K562 (cell line): ENCODE data around the gene NUP43. TPM values are rescaled to one million over a fixed set of nuclear protein-coding genes. Genes with fewer than 3 reads are reported as not detected.

Experiments used
- ADNP ChIP-seq: fragments of 200-800 bp; sonication (Bioruptor generic); IDR thresholded peaks from 2 replicates; pipeline ENCODE4 v1.6.1; 2016; ENCODE audit warnings: missing genetic modification characterization, missing compliant biosample characterization
- BACH1 ChIP-seq: fragments of 200-800 bp; sonication (Bioruptor generic); IDR thresholded peaks from 2 replicates; pipeline ENCODE4 v1.6.1; 2016; ENCODE audit warnings: missing genetic modification characterization, missing compliant biosample characterization
- FIP1L1 ChIP-seq: fragments of 200-400 bp; formaldehyde crosslinking; IDR thresholded peaks from 2 replicates; pipeline ENCODE4 v1.6.1; 2018; ENCODE audit warnings: mild to moderate bottlenecking, low read depth, low read length; ENCODE audit not compliant: poor library complexity, severe bottlenecking
- GTF2F1 ChIP-seq: IDR thresholded peaks from 2 replicates; pipeline ENCODE4 v1.6.1; 2011; ENCODE audit warnings: low read depth, low read length, improper control_type of control experiment
- NR3C1 ChIP-seq: sonication (generic); formaldehyde crosslinking; IDR thresholded peaks from 2 replicates; pipeline ENCODE4 v1.8.1; 2022; ENCODE audit warnings: missing genetic modification reagents
- RBBP5 ChIP-seq: fragments of 200-600 bp; sonication (generic); IDR thresholded peaks from 2 replicates; pipeline ENCODE4 v1.6.1; 2012; ENCODE audit warnings: borderline replicate concordance, mild to moderate bottlenecking, low read length, control low read depth, inconsistent platforms; ENCODE audit not compliant: insufficient read depth, poor library complexity, severe bottlenecking
- RBM25 ChIP-seq: fragments of 200-400 bp; formaldehyde crosslinking; IDR thresholded peaks from 2 replicates; pipeline ENCODE4 v1.6.1; 2018; ENCODE audit warnings: low read length, low read depth, moderate library complexity; ENCODE audit not compliant: severe bottlenecking
- SIN3B ChIP-seq: fragments of 450-650 bp; IDR thresholded peaks from 2 replicates; pipeline ENCODE4 v1.6.1; 2017; ENCODE audit warnings: low read depth, mild to moderate bottlenecking, moderate library complexity
- SRSF9 ChIP-seq: fragments of 200-400 bp; formaldehyde crosslinking; IDR thresholded peaks from 2 replicates; pipeline ENCODE4 v1.6.1; 2017; ENCODE audit warnings: low read depth, low read length, borderline replicate concordance
- TCF7L2 ChIP-seq: fragments of 150-350 bp; IDR thresholded peaks from 2 replicates; pipeline ENCODE4 v1.6.1; 2016; ENCODE audit warnings: low read depth, mild to moderate bottlenecking, low read length, moderate library complexity
- U2AF1 ChIP-seq: fragments of 200-400 bp; formaldehyde crosslinking; optimal IDR thresholded peaks from 2 replicates; pipeline ENCODE3; 2017; ENCODE audit warnings: mild to moderate bottlenecking, low read depth, low read length, moderate library complexity
- ZKSCAN8 ChIP-seq: fragments of 200-800 bp; sonication (Bioruptor generic); IDR thresholded peaks from 2 replicates; pipeline ENCODE4 v1.6.1; 2016; ENCODE audit warnings: missing genetic modification characterization, missing compliant biosample characterization
- ZNF589 ChIP-seq: fragments of 200-800 bp; sonication (Bioruptor generic); IDR thresholded peaks from 2 replicates; pipeline ENCODE4 v1.6.1; 2016; ENCODE audit warnings: low read depth, missing genetic modification characterization, missing compliant biosample characterization
- ZNF785 ChIP-seq: fragments of 250-450 bp; sonication (Bioruptor Pico); IDR thresholded peaks from 2 replicates; pipeline ENCODE4 v1.4.0; 2020; ENCODE audit warnings: mild to moderate bottlenecking
- ZZZ3 ChIP-seq: fragments of 450-650 bp; IDR thresholded peaks from 2 replicates; pipeline ENCODE4 v1.6.1; 2016; ENCODE audit warnings: antibody characterized with exemption, mild to moderate bottlenecking, moderate library complexity
- polyA plus RNA-seq, 8 experiments: library from polyadenylated mRNA; depleted of rRNA in 4 of 8; stranded (reverse) in 5 of 8; unstranded in 3 of 8; fragments of >200 nt; fragmentation: Nextera tagmentation in 2 of 8; fragmentation: Illumina TruSeq in 1 of 8; extraction: Ambion mirVana in 2 of 8; extraction: Trizol in 1 of 8; gene quantifications; 2 replicates each; pipeline versions ENCODE4 v1.2.1 to v1.2.3, GENCODE V29; 2011 to 2014; ENCODE audit warnings: inconsistent platforms in 1 of 8, missing spikeins in 1 of 8
- total RNA-seq, 7 experiments: library from RNA; depleted of rRNA in 6 of 7; stranded (reverse); fragments of >200 nt in 6 of 7; fragmentation: Illumina TruSeq in 2 of 7; extraction: Trizol in 2 of 7; gene quantifications; 2 replicates each; pipeline versions ENCODE4 v1.2.1 to v1.2.3, GENCODE V29; 2011 to 2021; ENCODE audit warnings: low replicate concordance in 1 of 7
- TF ChIP-seq, protein P1 (sequence below): fragments of 250-450 bp; sonication (Bioruptor Pico); IDR thresholded peaks from 2 replicates; pipeline ENCODE4 v1.4.0; 2020; ENCODE audit warnings: mild to moderate bottlenecking, moderate library complexity
- TF ChIP-seq, protein P2 (sequence below), 2 experiments: fragments of 450-650 bp in 1 of 2; sonication (generic) in 1 of 2; formaldehyde crosslinking in 1 of 2; IDR thresholded peaks in 1 of 2; conservative IDR thresholded peaks in 1 of 2; 2 replicates each; pipeline versions ENCODE4 v1.6.1 to v1.8.1; 2016 to 2023; ENCODE audit warnings: mild to moderate bottlenecking in 2 of 2, moderate library complexity in 2 of 2, inconsistent platforms in 1 of 2, missing genetic modification reagents in 1 of 2
- TF ChIP-seq, protein P3 (sequence below): sonication (generic); formaldehyde crosslinking; IDR thresholded peaks from 2 replicates; pipeline ENCODE4 v1.8.0; 2022; ENCODE audit warnings: mild to moderate bottlenecking, missing genetic modification reagents
- TF ChIP-seq, protein P4 (sequence below): sonication (generic); formaldehyde crosslinking; IDR thresholded peaks from 2 replicates; pipeline ENCODE4 v1.8.0; 2022; ENCODE audit warnings: missing genetic modification reagents, mild to moderate bottlenecking, borderline replicate concordance

Gene NUP43
- total and polyA plus RNA-seq, 9 of the 15 experiments (the other 6 are each of a cell fraction or from before 2014, with no cell fraction given), result 28.9 to 136 (median 67.4) TPM

DNA sequence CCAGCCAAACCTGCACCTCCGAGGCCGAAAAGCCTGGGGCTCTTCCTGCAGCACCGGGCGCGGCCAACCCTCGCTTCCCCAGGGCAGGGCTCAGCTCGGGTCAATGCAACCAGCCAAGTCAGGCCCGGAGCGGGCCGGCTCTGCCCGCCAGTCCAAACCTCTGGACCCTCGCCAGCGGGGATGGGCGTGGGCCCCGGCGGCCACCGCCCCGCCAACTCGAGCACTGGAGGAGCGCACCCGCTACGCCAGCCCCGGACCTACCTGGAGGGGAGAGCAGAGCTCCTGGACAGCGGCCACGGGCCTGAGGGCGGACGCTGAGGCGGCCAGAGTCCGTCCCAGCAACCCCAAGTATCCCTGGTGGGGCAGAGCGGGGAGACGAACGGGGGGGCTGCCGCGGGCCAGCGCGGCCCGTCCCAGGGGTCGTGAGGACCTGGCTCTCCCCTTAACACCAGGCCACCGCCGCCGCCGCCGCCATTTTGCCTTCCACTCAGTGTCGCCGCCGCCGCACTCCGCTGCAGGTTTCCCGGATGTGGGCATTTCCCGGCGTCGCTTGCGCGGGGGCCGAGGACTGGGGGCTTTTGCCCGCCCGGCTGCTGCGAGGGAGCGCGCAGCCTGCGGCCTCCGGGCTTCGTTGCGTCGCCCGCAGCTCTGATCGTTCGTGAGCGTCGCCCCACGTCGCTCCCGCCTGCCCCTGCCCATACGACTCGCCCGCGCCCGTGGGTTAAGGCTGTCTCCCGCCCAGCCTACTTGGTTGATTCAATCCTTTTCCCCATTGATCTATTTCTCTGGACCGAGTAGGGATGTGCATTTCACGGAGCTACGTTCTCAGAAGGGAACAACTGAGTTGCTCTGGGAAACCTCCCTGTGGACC lies 28.5 kb downstream of the NUP43 start, which contains the start of gene LATS1 (continued):
- TF ChIP-seq, protein P1, sequence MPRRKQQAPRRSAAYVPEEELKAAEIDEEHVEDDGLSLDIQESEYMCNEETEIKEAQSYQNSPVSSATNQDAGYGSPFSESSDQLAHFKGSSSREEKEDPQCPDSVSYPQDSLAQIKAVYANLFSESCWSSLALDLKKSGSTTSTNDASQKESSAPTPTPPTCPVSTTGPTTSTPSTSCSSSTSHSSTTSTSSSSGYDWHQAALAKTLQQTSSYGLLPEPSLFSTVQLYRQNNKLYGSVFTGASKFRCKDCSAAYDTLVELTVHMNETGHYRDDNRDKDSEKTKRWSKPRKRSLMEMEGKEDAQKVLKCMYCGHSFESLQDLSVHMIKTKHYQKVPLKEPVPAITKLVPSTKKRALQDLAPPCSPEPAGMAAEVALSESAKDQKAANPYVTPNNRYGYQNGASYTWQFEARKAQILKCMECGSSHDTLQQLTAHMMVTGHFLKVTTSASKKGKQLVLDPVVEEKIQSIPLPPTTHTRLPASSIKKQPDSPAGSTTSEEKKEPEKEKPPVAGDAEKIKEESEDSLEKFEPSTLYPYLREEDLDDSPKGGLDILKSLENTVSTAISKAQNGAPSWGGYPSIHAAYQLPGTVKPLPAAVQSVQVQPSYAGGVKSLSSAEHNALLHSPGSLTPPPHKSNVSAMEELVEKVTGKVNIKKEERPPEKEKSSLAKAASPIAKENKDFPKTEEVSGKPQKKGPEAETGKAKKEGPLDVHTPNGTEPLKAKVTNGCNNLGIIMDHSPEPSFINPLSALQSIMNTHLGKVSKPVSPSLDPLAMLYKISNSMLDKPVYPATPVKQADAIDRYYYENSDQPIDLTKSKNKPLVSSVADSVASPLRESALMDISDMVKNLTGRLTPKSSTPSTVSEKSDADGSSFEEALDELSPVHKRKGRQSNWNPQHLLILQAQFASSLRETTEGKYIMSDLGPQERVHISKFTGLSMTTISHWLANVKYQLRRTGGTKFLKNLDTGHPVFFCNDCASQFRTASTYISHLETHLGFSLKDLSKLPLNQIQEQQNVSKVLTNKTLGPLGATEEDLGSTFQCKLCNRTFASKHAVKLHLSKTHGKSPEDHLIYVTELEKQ (CRISPR knock-in tag), result no peak
- TF ChIP-seq SIN3B (peak; percentile 95), ADNP (tag) (no peak), BACH1 (no peak; the same call in 1 of the 2 replicates), ZZZ3 (no peak), TCF7L2 (no peak), U2AF1 (peak; percentile 79), RBM25 (no peak), ZNF589 (peak; percentile 75; the same call in 1 of the 2 replicates), RBBP5 (peak; percentile 97), FIP1L1 (peak; percentile 86), NR3C1 (CRISPR knock-in tag) (peak; percentile 95), ZKSCAN8 (CRISPR knock-in tag) (no peak), GTF2F1 (0 out of 2 replicates have a peak, but pooled peaks have one; percentile 61), ZNF785 (CRISPR knock-in tag) (no peak), SRSF9 (no peak)
- TF ChIP-seq, protein P2, sequence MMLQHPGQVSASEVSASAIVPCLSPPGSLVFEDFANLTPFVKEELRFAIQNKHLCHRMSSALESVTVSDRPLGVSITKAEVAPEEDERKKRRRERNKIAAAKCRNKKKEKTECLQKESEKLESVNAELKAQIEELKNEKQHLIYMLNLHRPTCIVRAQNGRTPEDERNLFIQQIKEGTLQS (IDR thresholded peaks at IDR 0.05), result no peak
- TF ChIP-seq, protein P2 (CRISPR knock-in tag; conservative IDR thresholded peaks at IDR 0.05), result peak; percentile 84
- TF ChIP-seq, protein P3, sequence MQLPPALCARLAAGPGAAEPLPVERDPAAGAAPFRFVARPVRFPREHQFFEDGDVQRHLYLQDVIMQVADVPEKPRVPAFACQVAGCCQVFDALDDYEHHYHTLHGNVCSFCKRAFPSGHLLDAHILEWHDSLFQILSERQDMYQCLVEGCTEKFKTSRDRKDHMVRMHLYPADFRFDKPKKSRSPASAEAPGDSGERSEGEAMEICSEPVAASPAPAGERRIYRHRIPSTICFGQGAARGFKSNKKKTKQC, result peak; percentile 80; the same call in 1 of the 2 replicates
- TF ChIP-seq, protein P4, sequence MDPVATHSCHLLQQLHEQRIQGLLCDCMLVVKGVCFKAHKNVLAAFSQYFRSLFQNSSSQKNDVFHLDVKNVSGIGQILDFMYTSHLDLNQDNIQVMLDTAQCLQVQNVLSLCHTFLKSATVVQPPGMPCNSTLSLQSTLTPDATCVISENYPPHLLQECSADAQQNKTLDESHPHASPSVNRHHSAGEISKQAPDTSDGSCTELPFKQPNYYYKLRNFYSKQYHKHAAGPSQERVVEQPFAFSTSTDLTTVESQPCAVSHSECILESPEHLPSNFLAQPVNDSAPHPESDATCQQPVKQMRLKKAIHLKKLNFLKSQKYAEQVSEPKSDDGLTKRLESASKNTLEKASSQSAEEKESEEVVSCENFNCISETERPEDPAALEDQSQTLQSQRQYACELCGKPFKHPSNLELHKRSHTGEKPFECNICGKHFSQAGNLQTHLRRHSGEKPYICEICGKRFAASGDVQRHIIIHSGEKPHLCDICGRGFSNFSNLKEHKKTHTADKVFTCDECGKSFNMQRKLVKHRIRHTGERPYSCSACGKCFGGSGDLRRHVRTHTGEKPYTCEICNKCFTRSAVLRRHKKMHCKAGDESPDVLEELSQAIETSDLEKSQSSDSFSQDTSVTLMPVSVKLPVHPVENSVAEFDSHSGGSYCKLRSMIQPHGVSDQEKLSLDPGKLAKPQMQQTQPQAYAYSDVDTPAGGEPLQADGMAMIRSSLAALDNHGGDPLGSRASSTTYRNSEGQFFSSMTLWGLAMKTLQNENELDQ (CRISPR knock-in tag), result peak; percentile 32; the same call in 1 of the 2 replicates
